NCI-H1930 (cell line): Measurements from ENCODE around the gene SPIRE1.
"Not testable (repeated sequence)": the region's sequence is repeated elsewhere in the genome, so short reads cannot be mapped to it uniquely, and the experiment has no call there.

Experiments used
- DNase-seq, 2 experiments: peaks; one replicate each; lab custom pipeline; 2025; lab: John Stamatoyannopoulos, UW

The SPIRE1 gene

GRCh38 chr18:12645751-12646203 lies 12.1 kb downstream of the SPIRE1 start:
- no peak for DNase-seq

GRCh38 chr18:12645254-12645653 lies 12.7 kb downstream of the SPIRE1 start:
- no peak for DNase-seq

GRCh38 chr18:12643756-12644155 lies 14.2 kb downstream of the SPIRE1 start:
- DNase-seq = not testable (repeated sequence)

- DNase-seq = no peak
These were observed 17.1 kb downstream of the SPIRE1 start for GRCh38 chr18:12640881-12641200.

GRCh38 chr18:12639990-12640880 lies 17.7 kb downstream of the SPIRE1 start:
- DNase-seq = no peak

- DNase-seq = no peak
These were observed 19.2 kb downstream of the SPIRE1 start for GRCh38 chr18:12638644-12639124.

GRCh38 chr18:12637901-12638643 lies 19.8 kb downstream of the SPIRE1 start:
- no peak for DNase-seq

- DNase-seq = no peak
These were observed 20.5 kb downstream of the SPIRE1 start for GRCh38 chr18:12637393-12637792.

GRCh38 chr18:12631831-12632477 lies 26.0 kb downstream of the SPIRE1 start:
- DNase-seq = no peak

- DNase-seq = no peak
These were observed 27.8 kb downstream of the SPIRE1 start for GRCh38 chr18:12630136-12630535.

- DNase-seq = no peak
These were observed 28.9 kb downstream of the SPIRE1 start for GRCh38 chr18:12628706-12629702.

GRCh38 chr18:12627199-12627598 lies 30.7 kb downstream of the SPIRE1 start:
- not testable (repeated sequence) for DNase-seq

GRCh38 chr18:12625241-12625640 lies 32.7 kb downstream of the SPIRE1 start:
- DNase-seq = no peak

GRCh38 chr18:12621742-12622306 lies 36.1 kb downstream of the SPIRE1 start:
- no peak for DNase-seq

- DNase-seq = no peak
These were observed 42.2 kb downstream of the SPIRE1 start for GRCh38 chr18:12615748-12616147.

GRCh38 chr18:12608301-12608700 lies 49.6 kb downstream of the SPIRE1 start:
- no peak for DNase-seq

- DNase-seq = peak in 1 of 2 experiments; percentile 1
These were observed 51.2 kb downstream of the SPIRE1 start for GRCh38 chr18:12606592-12607315.

GRCh38 chr18:12604445-12605007 lies 53.4 kb downstream of the SPIRE1 start:
- no peak for DNase-seq

- DNase-seq = no peak
These were observed 57.9 kb downstream of the SPIRE1 start for GRCh38 chr18:12599966-12600365.

GRCh38 chr18:12599543-12599942 lies 58.4 kb downstream of the SPIRE1 start:
- DNase-seq = no peak
